Fibroblast of villous mesenchyme (primary cell): ENCODE results near the gene SS18L1. TPM values are rescaled to one million over a fixed set of nuclear protein-coding genes. Genes with fewer than 3 reads are reported as not detected.

ENCODE experiments used
- DNase-seq: peaks from one replicate; pipeline ENCODE4 v3.0.0-alpha.2; 2010; ENCODE audit warnings: low read depth
- H3K4me3 ChIP-seq: 2 replicates; pipeline ENCODE4 v1.5.1; 2011; ENCODE audit warnings: low read depth, mild to moderate bottlenecking, low read length
- CTCF ChIP-seq: IDR thresholded peaks from 2 replicates; pipeline ENCODE4 v1.5.1; 2012; ENCODE audit warnings: low read depth, mild to moderate bottlenecking, low read length; ENCODE audit not compliant: insufficient read depth
- total RNA-seq: library from RNA; depleted of rRNA; stranded (reverse); fragments of >200 nt; gene quantifications from 2 replicates; pipeline ENCODE4 v1.2.3, GENCODE V29; 2012

SS18L1 gene
- total RNA-seq, 1 donor, result 14.2 TPM

GRCh38 chr20:62231292-62231691 is 87.7 kb downstream of the SS18L1 start:
- TF ChIP-seq CTCF, result no peak
- no peak for DNase-seq
- no peak overlapping the region for H3K4me3 ChIP-seq

Other genes starting within 250 kb of the SS18L1 start
- gene TAF4, start 77.9 kb upstream of the SS18L1 start, total RNA-seq, result 3.0 and 3.5 TPM in 2 replicates
- gene LSM14B, start 21.3 kb upstream of the SS18L1 start, total RNA-seq, result 28.7 and 30.7 TPM in 2 replicates
- gene PSMA7, start 375 bp upstream of the SS18L1 start, total RNA-seq, result 295 and 322 TPM in 2 replicates
- 19.9 and 22.5 TPM in 2 replicates for gene MTG2, start 39.3 kb downstream of the SS18L1 start, total RNA-seq
- not detected in 2 replicates for gene HRH3, start 76.5 kb downstream of the SS18L1 start, total RNA-seq
- gene OSBPL2, start 94.8 kb downstream of the SS18L1 start, total RNA-seq, result 27.7 and 36.7 TPM in 2 replicates
- 111 and 138 TPM in 2 replicates for gene ADRM1, start 159.2 kb downstream of the SS18L1 start, total RNA-seq
- 35.1 and 55.3 TPM in 2 replicates for gene LAMA5, start 223.5 kb downstream of the SS18L1 start, total RNA-seq
- 357 and 457 TPM in 2 replicates for gene RPS21, start 243.3 kb downstream of the SS18L1 start, total RNA-seq